HG02759 (cell line): ENCODE measurements around the gene SYN1.
A peak's percentile ranks its signal among the peaks of the same experiment; 100 is the strongest.

ENCODE experiments used
- ATAC-seq: cut with Tn5 transposase; IDR thresholded peaks from one replicate; pipeline ENCODE4 v1.9.1; 2021; ENCODE audit warnings: mild to moderate bottlenecking, moderate library complexity; ENCODE audit not compliant: unreplicated experiment

SYN1 gene

DNA sequence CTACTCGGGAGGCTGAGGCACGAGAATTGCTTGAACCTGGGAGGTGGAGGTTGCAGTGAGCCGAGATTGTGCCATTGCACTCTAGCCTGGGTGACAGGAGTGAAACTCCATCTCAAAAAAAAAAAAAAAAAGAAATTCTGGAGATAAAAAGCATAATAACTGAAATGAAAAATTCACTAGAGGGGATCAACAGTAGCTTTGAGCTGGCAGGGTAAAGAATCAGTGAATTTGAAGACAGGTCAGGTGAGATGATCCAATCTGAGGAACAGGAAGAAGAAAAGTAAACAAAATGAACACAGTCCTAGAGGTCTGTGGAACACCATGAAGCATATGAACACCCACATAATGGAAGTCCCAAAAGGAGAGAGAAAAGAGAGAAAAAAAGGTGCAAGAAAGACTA is 22.4 kb downstream of the SYN1 start:
- no peak for ATAC-seq

DNA sequence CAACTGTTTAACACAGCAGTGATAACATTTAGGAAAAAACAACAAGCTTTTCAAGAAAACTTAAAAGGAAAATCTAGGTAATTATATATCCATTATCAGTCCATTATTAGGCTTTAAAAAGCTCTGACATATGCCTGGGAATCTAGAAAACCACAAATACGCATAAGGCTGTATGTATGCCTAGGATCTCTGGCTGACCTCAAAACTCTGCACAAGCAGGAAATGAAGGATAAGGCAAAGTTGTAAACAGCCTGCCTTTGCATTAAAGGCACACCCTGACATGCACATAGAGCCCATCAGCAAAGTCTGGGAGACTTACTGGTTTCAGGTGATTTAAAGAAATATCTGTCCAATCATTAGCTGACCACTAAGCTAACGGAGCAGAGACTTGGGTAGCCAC is 23.4 kb downstream of the SYN1 start:
- no peak for ATAC-seq

DNA sequence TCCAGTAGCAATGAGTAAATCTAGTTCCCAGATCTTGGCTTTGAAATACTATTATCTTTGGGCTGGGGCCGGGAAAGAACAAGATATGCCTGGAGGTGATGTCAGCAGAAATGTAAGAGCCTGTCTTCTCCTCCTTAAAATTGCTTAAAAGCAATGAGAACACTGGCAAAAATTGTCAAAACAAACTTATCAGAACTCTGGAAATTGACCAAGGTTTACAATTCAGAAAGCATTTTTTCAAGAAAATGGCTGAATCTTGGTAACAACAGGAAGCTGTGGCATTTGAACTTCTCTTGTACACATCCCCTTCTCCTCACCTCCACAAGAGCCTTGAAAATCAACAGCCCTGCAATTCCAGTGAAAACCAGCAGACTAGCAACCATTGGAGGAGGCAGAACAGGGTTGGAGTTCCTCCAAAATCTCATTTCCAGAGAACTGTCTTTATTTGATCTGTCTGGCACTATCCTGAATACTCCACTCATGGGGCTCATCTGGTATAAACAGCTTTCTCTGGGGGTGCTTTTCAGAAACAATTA is 23.9 kb downstream of the SYN1 start:
- ATAC-seq, result no peak

DNA sequence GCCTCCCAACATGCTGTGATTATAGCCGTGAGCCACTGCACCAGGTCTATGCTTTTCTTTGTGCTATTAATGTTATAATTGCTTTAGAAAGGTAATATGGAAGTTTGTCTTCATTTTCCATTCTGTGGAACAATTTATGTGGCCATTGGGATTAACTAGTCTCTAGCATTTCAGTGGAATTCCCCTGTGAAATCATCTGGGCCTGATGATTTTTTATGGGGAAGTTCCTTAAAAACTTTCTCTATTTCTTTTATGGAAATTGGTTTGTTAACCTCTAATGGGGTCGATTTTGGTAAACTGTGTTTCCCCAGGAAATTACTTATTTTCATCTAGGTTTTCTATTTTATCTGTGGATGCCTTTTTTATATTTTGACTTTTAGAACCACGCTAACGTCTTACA is 26.1 kb downstream of the SYN1 start:
- ATAC-seq, result no peak

DNA sequence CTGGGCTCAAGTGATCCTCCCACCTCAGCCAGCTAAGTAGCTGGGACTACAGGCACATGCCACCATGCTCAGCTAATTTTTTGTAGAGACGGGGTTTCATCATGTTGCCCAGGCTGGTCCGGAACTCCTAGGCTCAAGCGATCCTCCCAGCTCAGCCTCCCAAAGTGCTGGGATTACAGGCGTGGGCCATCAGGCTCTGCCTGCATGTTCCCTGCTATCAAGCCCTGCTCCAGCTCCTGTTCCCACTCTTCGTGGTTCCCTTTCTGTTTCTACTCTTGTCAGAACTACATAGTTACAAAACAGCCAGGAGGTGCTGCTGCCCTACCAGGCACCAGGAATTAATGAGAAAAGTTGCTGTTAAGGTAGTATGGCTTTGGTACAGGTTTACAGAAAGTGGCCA is 28.7 kb downstream of the SYN1 start:
- no peak for ATAC-seq

DNA sequence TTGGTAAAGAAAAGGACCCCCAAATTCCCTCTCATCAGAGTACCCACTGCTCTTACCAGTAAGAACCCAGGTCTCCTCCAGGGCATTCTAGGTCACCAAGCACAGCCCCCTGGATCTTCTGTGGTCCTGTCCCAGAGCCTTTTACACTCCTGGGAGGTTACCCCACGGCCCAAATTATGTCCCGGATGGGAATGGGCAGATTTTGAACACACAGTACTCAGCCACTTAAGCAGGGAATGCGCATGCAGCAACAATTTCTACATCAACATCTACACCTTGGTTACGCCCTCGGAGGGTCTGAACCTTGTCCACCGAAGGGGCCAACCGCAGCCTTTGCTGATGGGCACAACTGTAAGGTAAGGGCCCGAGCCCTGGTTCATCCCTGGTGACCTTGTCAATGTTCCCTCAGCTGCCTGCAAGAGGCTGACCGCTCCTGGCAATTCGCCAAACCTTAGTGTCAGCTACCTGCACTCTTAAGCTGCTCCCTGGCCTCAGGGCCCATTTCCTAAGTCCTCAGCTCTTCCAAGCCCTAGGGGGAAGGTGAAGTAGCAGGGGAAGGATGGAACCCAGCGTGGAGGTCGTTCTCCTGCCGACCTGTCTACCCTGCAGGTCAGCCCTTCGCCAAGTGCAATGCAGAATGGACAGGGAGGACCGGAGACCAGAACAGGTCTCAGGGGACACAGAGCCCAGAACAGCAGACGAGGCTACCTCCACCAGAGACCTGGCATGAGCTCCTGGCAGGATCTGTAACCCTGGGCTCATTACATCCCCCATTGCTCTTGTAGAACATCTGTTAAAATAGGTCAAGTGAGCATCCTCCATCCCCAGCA is 31.5 kb downstream of the SYN1 start:
- no peak for ATAC-seq

DNA sequence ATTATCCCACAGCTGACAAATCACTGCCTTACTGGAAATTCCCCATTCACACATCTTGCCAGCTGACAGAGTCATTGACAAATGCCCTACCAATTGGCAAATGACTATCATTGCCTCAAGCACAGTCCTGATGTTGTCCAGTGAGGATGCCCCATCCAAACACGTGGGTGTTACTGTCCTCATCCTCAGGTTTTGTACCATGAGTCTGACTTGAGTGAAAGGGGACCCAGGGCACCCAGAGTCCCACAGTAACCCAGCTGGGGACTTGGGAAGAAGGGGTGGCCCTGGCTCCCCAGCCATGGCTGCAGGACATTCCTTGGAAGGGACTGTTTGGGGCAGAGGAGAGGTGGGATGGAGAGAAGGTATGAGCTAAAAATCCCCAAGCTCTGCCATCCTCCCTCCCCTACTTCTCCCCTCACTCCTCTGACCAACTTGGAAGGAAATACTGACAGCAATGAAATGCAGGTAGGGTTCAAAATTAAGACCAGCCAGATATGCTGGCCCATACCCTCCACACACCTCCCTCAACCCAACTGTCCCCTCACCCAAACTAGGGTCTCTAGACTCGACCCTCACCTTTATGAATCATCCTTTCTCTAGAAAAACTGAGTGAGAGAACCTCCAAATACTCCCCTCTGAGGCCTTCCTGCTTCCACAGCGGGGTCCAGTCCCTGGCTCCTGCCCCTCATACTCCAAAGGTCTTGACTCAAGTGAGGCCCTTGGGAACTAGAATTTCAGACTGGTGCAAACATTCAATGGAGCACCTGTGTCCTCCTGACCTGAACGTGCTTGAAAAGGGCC is 32.4 kb downstream of the SYN1 start:
- ATAC-seq, result no peak

DNA sequence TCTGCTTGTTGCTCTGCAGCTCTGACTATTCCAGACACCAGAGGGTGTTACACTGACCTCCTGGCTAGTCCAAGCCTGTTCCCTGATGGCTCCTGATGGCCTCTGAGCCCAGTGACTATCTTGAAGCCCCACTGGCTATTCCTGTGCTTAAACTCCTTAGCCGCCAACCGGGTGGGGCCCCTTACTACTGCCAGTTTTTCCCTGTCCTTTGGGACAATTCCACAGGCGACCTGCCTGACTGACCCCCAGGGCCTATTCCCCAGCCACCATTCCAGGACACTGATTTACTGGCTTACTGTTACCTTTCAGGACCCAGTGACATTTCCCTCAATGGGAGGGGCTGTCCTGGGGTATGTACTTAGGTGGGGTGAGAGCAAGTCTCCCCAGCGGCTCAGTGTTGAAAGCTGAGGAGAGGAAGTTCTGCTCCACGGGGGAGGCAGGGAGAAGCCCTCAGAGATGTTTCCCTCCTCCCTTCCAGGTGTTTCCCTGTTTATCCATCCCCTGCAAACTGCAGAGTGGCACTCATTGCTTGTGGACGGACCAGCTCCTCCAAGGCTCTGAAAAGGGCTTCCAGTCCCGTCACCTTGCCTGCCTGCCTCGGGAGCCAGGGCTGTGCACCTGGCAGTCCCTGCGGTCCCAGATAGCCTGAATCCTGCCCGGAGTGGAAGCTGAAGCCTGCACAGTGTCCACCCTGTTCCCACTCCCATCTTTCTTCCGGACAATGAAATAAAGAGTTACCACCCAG is 33.4 kb downstream of the SYN1 start:
- ATAC-seq, result no peak

DNA sequence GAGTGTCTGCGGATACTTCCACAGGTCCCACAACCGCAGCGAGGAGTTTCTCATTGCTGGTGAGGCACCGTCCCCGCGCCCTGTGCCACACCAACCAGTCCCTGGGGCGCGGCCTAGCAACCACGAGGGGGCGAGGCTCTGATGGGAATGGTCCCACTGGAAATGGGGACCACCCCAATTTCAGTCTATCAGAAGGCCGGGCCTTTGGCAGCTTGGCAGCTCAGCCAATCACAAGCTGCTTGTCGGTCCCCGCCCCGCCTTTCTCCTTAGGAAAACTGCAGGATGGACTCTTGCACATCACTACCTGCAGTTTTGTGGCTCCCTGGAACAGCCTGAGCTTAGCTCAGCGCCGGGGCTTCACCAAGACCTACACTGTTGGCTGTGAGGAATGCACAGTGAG is 34.4 kb downstream of the SYN1 start:
- no peak for ATAC-seq

DNA sequence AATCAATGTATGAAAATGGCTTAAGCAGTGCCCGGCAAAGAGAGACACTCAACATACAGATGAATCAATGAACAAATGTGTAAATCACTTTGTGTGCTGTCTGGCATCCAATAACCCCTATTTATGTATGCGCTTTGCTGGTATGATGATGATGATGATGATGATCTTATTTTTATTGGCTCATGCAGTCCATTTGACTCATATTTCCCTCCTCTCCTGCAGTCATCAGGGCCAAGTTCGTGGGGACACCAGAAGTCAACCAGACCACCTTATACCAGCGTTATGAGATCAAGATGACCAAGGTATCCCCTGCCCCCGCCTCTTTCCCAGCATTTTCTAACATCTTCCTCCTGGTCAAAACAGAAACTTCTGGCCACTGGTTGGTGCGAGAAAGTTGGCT is 34.9 kb downstream of the SYN1 start:
- no peak for ATAC-seq

DNA sequence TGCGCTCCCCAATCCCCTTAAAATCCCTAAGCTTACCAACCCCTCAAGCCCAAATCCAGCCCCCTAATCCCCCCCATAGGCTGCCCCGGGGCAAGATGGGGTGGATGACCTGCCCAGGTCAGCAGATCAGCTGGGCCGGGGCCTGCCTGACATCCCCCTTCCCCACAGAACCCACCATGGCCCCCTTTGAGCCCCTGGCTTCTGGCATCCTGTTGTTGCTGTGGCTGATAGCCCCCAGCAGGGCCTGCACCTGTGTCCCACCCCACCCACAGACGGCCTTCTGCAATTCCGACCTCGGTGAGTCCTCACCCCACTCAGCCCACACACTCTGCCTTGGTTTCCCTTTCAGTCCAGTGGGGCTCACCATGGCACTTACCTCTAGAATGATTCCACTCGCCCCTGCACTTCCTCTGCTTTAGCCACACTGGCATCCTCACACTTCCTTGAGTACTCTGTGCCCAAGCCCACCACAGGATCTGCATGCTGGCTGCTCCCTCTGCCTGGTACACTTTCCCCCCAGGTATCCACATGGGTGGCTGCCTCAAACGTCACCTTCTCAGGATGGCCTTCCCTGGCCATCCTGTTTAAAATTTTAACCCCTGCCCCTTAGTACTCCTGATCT is 36.3 kb downstream of the SYN1 start:
- no peak for ATAC-seq

DNA sequence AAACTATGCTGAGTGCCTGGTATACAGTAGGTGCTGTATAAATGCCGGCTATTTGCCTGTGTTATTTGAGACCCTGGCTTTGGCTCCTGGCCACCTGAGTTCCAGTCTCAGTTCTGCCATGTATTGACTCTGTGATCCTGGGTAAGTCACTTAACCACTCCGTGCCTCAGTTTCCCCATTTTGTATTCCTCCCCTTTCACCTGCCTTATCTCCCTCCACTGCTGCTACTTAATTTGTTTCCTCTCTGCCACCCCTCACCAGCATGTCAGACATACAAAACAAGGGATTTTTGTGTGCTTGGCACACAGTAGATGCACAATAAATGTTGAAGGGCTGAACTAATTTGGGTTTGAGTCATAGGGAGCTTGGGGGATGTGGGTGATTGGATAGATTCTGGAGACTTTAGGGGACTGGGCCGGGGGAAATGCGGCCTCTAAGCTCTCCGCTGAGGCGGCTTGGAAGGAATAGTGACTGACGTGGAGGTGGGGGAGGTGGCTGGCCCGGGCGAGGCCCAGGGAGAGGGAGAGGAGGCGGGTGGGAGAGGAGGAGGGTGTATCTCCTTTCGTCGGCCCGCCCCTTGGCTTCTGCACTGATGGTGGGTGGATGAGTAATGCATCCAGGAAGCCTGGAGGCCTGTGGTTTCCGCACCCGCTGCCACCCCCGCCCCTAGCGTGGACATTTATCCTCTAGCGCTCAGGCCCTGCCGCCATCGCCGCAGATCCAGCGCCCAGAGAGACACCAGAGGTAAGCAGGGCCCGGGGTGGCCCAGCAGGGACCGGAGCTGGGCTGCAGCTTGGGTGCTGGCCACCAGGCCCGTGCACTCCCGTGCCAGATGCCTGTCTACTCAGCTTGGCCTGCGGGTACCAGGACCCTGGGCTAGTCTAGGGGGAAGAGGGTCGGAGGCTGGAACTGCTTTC is 37.7 kb downstream of the SYN1 start, which contains the start of gene TIMP1:
Gene TIMP1, plus strand, starts transcription at position 706 of the 917 bp plus-strand sequence. CDS start 980 bp downstream, outside the sequence.
- ATAC-seq, result peak; percentile 90

DNA sequence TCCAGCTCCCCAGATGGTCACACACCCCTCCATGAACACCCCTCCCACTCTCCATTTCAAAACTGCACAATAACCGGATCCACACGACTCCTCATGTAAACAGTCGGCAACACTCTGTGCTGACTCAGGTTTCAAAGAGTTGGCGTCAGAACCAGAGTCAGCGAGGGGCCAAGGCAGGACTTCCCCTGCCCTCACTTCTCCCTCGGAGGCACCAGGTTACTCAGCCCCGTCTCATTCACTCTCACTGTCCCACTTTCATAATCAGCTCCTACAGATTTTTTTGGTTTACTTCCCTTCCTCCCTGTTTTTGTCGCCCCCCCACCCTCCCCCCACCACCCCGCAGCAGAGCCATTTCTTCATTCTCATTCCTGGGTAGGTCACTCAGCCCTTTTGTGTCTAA is 40.1 kb downstream of the SYN1 start:
- ATAC-seq, result no peak

DNA sequence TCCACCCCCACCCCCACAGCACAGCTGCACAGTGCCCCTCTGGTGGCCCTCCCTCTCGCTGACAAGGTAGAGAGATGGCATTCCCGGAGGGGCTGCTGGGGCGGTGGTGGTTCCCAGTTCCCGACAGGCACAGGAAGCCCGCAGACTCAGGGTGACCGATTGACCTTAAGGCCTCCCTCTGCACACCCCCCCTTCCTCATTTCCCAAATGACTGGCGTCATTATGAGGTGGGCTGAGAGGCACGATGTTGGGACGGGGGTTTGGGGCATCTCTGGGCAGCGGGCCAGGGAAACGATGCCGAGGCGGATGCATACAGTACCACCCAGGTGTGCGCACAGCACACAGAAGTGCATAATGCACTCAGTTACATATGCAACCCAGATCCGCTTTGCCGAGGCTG is 41.0 kb downstream of the SYN1 start:
- ATAC-seq, result no peak

DNA sequence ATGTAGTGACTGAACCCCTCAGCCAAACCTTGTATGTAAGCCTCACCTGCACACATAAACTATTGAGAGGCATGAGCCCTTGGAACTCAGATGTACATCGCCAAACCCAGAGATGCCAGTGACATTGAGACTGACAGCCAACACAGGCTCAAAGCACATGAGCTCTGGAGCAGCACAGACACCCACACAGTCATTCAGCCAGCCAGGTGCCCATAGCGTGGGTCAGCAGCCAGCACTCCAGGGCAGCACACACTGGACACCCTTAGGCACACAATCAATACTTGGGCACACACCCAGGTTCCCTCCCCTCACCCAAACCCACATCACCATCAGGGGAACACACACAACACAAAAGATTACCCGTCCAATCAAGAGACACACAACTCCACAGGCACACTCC is 41.8 kb downstream of the SYN1 start:
- ATAC-seq, result no peak

DNA sequence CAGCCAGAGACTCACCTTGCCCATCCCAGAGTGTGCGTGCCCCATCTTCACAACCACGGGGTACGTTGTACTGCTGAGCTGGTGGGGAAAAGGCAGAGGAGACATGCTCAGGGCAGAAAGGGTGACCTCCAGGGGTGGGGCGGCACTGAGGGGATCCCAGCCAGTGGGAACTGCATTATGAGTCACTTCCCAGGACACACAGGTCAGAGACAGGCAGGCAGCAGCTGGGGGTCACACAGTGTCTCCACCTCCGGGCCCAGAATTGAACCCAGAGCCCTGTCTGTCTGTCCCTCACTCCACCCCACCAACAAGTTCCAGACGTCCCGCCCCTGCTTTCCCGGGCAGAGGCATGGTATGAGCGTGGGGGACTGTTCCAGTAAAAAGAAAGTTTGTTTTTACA is 42.2 kb downstream of the SYN1 start:
- no peak for ATAC-seq

DNA sequence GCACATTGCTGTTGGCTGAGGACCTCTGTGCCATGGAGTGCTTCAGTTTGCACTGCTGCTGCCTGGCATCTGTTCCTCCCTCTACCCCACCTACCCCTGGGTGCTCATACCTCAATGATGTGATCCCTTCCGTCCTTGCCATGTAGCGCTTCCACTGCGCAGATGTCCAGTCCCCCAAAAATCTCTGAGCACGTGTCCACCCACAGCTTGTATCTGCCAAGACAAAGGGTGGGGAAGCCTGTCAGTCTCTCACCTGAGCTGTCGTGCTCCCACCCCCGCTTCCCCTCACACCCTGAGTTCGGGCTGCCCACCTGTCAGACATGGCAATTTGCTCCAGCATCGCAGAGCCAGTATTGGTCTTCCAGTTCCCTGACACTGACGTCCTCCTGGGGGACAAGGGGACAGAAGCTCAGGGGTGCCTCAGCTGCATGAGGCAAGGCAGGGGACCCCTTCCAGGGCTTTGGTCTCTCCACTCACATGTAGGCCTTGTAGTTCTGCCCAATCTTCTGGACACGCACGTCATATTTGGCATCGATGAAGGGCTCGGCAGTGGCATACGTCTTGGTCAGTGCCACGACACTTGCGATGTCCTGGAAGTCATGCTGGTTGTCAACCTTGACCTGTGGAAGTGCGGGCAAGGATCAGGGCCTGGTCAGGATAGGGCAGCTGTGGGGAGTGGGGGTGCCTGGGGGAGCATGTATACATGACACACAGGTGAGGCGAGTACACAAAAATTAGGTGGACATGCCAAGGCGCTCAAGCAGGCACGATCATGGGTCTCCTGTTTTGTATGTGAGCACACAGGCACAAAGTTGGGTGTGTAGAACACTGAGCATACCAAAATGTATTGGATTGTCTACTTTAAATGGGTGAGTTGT is 43.4 kb downstream of the SYN1 start:
- no peak for ATAC-seq

DNA sequence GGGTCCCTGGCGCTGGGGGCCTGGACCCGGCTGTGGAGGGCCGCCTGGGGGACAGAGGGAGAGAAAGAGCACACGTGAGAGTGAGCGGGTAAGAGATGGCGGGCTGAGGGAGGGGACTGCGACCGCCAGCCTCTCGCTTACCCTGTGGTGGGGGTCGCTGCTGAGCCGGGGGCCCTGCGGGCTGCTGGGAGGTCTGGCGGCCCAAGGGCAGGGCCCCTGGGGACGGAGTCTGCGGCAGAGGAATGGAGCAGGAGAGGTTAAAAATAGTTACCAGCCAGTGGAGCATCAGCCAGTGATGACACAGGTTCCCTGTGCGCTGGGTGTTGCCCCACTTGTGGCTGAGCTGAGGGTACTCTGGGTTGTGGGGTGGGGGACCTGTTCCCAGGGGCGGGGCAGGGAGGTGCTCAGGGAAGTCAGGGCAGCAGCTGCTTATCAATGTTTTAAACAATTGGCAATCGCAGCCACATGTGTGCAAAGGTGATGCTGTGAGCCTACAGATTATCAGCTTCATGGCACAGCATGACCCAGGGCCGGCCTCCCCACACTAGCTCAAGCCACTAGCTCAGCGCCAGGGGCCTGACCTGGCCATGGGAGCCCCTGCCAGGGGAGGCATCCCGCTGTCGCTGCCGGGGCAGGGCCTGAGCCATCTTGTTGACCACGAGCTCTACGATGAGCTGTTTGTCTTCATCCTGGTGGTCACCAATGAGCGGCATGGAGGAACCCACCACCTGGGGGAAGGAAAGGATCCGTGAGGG is 44.9 kb downstream of the SYN1 start:
- ATAC-seq, result no peak
